Measurements from ENCODE around the gene FAM180A. TPM values are rescaled to one million over a fixed set of nuclear protein-coding genes. Genes with fewer than 3 reads are reported as not detected.

The FAM180A gene
- total and polyA plus RNA-seq, 2 experiments from 2014 or later = not detected

DNA sequence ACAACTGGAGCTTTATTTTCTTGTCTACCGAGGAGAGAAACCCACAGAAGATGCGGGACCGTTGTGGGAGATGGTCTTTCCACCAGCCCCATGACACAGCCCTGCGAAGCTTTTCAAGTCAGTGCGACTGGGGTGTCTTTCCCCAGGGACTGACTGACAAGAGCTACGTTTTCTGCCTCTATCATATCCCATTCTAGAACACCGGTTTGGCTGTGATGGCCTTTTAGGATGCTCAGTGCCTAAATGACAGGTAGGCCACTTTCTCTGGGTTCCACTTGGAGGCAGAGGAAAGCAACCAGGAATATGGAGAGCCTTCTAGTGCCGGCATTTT is 37.5 kb downstream of the FAM180A start (continued):
- TF ChIP-seq, protein P1, sequence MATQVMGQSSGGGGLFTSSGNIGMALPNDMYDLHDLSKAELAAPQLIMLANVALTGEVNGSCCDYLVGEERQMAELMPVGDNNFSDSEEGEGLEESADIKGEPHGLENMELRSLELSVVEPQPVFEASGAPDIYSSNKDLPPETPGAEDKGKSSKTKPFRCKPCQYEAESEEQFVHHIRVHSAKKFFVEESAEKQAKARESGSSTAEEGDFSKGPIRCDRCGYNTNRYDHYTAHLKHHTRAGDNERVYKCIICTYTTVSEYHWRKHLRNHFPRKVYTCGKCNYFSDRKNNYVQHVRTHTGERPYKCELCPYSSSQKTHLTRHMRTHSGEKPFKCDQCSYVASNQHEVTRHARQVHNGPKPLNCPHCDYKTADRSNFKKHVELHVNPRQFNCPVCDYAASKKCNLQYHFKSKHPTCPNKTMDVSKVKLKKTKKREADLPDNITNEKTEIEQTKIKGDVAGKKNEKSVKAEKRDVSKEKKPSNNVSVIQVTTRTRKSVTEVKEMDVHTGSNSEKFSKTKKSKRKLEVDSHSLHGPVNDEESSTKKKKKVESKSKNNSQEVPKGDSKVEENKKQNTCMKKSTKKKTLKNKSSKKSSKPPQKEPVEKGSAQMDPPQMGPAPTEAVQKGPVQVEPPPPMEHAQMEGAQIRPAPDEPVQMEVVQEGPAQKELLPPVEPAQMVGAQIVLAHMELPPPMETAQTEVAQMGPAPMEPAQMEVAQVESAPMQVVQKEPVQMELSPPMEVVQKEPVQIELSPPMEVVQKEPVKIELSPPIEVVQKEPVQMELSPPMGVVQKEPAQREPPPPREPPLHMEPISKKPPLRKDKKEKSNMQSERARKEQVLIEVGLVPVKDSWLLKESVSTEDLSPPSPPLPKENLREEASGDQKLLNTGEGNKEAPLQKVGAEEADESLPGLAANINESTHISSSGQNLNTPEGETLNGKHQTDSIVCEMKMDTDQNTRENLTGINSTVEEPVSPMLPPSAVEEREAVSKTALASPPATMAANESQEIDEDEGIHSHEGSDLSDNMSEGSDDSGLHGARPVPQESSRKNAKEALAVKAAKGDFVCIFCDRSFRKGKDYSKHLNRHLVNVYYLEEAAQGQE (IDR thresholded peaks at IDR 0.05; ENCODE audit: unreplicated experiment) = no peak
- no peak for TF ChIP-seq POLR2AphosphoS5 (IDR thresholded peaks at IDR 0.05; ENCODE audit: low read depth)
- no peak for TF ChIP-seq EZH2phosphoT487 (IDR thresholded peaks at IDR 0.05; ENCODE audit: unreplicated experiment)
- TF ChIP-seq, protein P2, sequence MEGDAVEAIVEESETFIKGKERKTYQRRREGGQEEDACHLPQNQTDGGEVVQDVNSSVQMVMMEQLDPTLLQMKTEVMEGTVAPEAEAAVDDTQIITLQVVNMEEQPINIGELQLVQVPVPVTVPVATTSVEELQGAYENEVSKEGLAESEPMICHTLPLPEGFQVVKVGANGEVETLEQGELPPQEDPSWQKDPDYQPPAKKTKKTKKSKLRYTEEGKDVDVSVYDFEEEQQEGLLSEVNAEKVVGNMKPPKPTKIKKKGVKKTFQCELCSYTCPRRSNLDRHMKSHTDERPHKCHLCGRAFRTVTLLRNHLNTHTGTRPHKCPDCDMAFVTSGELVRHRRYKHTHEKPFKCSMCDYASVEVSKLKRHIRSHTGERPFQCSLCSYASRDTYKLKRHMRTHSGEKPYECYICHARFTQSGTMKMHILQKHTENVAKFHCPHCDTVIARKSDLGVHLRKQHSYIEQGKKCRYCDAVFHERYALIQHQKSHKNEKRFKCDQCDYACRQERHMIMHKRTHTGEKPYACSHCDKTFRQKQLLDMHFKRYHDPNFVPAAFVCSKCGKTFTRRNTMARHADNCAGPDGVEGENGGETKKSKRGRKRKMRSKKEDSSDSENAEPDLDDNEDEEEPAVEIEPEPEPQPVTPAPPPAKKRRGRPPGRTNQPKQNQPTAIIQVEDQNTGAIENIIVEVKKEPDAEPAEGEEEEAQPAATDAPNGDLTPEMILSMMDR (conservative IDR thresholded peaks at IDR 0.05; ENCODE audit: low read depth in 2 of 2) = no peak
- no peak for TF ChIP-seq NANOG (IDR thresholded peaks at IDR 0.05; ENCODE audit: borderline replicate concordance)

DNA sequence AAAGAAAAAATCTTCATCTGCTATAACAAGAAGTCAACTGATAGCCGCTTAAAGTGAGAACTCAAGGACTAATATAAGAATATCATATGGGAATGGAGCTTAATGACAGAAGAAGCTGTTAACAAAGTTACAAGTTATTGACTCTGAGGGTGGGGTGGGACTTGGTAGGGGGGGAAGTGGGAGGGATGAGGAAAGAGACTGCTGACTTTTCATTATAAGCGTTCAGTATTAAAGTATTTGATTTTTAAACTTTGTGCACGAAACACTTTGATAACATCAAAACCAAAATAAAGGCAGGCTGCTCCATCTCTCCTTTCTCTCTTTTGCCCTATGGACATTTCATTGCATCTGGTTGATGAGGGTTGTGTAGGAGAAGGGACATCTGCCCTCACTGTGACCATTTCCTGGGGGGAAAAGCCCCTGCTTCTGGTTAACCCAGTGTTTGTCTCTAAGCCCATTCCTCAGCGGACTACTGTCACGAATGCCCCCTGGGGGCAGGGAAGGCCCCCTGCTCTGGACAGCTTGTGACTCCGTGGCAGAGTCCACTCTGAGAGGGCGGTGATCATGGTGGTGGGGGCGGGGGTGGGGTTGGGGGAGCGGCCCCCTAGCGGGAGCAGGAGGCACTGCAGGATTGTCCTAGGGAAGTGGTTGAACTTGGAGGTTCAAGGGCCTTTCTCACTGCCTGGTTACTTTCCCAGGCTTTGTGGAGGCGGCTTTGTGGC is 38.0 kb downstream of the FAM180A start:
- no peak overlapping the region for H3K27ac ChIP-seq (ENCODE audit: low read depth)
- Mint-ChIP-seq H3K4me1 (peaks cover 12% of the 10 kb centered on the region), H3K27ac (no peak overlapping the region), H3K9me3 (no peaks in the 10 kb centered on the region), H3K36me3 (ENCODE audit: low read depth) (no peaks in the 10 kb centered on the region), H3K4me3 (no peak overlapping the region), H3K27me3 (ENCODE audit: insufficient read depth, low read depth, poor library complexity) (peaks cover 3% of the 10 kb centered on the region)
- H4K20me1 ChIP-seq (replicated peaks; ENCODE audit: insufficient read depth) = no peaks in the 10 kb centered on the region
- ATAC-seq = peak; percentile 63
- H3K9me2 ChIP-seq (ENCODE audit: insufficient read depth) = no peaks in the 10 kb centered on the region
- H3K36me3 ChIP-seq (ENCODE audit: insufficient read depth) = no peaks in the 10 kb centered on the region
- H3F3A ChIP-seq (replicated peaks; ENCODE audit: low read depth) = 0 out of 2 replicates have a peak, but pooled peaks cover 6% of the 10 kb centered on the region
- peak; percentile 70 for DNase-seq (ENCODE audit: low spot score)
- H3K4me3 ChIP-seq = peak overlapping the region; percentile 46; the same call in 1 of the 2 replicates
- peak overlapping the region; percentile 90 for H2AFZ ChIP-seq
- H3K79me2 ChIP-seq (replicated peaks; ENCODE audit: insufficient read depth) = no peaks in the 10 kb centered on the region
- H3K4me1 ChIP-seq (ENCODE audit: insufficient read depth) = peaks cover 13% of the 10 kb centered on the region
- H3K4me2 ChIP-seq = peak overlapping the region; percentile 71
- H3K27me3 ChIP-seq (ENCODE audit: insufficient read depth) = no peaks in the 10 kb centered on the region
- TF ChIP-seq POLR2AphosphoS5 (IDR thresholded peaks at IDR 0.05; ENCODE audit: low read depth) (no peak), CREB1 (CRISPR knock-in tag; IDR thresholded peaks at IDR 0.05; ENCODE audit: low read depth) (no peak), ZNF331 (CRISPR knock-in tag; IDR thresholded peaks at IDR 0.05; ENCODE audit: low read depth) (no peak)
- TF ChIP-seq, protein P3, sequence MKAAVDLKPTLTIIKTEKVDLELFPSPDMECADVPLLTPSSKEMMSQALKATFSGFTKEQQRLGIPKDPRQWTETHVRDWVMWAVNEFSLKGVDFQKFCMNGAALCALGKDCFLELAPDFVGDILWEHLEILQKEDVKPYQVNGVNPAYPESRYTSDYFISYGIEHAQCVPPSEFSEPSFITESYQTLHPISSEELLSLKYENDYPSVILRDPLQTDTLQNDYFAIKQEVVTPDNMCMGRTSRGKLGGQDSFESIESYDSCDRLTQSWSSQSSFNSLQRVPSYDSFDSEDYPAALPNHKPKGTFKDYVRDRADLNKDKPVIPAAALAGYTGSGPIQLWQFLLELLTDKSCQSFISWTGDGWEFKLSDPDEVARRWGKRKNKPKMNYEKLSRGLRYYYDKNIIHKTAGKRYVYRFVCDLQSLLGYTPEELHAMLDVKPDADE (IDR thresholded peaks at IDR 0.05) = no peak
- TF ChIP-seq, protein P4, sequence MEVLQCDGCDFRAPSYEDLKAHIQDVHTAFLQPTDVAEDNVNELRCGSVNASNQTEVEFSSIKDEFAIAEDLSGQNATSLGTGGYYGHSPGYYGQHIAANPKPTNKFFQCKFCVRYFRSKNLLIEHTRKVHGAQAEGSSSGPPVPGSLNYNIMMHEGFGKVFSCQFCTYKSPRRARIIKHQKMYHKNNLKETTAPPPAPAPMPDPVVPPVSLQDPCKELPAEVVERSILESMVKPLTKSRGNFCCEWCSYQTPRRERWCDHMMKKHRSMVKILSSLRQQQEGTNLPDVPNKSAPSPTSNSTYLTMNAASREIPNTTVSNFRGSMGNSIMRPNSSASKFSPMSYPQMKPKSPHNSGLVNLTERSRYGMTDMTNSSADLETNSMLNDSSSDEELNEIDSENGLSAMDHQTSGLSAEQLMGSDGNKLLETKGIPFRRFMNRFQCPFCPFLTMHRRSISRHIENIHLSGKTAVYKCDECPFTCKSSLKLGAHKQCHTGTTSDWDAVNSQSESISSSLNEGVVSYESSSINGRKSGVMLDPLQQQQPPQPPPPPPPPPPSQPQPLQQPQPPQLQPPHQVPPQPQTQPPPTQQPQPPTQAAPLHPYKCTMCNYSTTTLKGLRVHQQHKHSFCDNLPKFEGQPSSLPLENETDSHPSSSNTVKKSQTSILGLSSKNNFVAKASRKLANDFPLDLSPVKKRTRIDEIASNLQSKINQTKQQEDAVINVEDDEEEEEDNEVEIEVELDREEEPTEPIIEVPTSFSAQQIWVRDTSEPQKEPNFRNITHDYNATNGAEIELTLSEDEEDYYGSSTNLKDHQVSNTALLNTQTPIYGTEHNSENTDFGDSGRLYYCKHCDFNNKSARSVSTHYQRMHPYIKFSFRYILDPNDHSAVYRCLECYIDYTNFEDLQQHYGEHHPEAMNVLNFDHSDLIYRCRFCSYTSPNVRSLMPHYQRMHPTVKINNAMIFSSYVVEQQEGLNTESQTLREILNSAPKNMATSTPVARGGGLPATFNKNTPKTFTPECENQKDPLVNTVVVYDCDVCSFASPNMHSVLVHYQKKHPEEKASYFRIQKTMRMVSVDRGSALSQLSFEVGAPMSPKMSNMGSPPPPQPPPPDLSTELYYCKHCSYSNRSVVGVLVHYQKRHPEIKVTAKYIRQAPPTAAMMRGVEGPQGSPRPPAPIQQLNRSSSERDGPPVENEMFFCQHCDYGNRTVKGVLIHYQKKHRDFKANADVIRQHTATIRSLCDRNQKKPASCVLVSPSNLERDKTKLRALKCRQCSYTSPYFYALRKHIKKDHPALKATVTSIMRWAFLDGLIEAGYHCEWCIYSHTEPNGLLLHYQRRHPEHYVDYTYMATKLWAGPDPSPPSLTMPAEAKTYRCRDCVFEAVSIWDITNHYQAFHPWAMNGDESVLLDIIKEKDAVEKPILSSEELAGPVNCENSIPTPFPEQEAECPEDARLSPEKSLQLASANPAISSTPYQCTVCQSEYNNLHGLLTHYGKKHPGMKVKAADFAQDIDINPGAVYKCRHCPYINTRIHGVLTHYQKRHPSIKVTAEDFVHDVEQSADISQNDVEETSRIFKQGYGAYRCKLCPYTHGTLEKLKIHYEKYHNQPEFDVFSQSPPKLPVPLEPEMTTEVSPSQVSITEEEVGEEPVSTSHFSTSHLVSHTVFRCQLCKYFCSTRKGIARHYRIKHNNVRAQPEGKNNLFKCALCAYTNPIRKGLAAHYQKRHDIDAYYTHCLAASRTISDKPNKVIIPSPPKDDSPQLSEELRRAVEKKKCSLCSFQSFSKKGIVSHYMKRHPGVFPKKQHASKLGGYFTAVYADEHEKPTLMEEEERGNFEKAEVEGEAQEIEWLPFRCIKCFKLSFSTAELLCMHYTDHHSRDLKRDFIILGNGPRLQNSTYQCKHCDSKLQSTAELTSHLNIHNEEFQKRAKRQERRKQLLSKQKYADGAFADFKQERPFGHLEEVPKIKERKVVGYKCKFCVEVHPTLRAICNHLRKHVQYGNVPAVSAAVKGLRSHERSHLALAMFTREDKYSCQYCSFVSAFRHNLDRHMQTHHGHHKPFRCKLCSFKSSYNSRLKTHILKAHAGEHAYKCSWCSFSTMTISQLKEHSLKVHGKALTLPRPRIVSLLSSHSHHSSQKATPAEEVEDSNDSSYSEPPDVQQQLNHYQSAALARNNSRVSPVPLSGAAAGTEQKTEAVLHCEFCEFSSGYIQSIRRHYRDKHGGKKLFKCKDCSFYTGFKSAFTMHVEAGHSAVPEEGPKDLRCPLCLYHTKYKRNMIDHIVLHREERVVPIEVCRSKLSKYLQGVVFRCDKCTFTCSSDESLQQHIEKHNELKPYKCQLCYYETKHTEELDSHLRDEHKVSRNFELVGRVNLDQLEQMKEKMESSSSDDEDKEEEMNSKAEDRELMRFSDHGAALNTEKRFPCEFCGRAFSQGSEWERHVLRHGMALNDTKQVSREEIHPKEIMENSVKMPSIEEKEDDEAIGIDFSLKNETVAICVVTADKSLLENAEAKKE (CRISPR knock-in tag; IDR thresholded peaks at IDR 0.05) = no peak
